Kidney (tissue), 14 donors: Measurements from ENCODE around the gene H2BK1. TPM values are rescaled to one million over a fixed set of nuclear protein-coding genes. Genes with fewer than 3 reads are reported as not detected.

Experiments used
- DNase-seq, 5 donors: peaks; one replicate each; pipeline ENCODE4 v3.0.0-alpha.2; 2013 to 2020
- FAIRE-seq: peaks from 2 replicates; lab custom pipeline; 2012; peaks lifted over from hg19 to GRCh38; lab: Jason Lieb, UNC
- H3K27ac ChIP-seq, 2 donors: one replicate each; pipeline ENCODE4 v1.7.0; 2013; ENCODE audit warnings: low read depth in 2 of 2, low read length in 2 of 2, inconsistent platforms in 1 of 2
- H3K27me3 ChIP-seq: one replicate; pipeline ENCODE4 v1.7.1; 2013; ENCODE audit warnings: low read length, inconsistent platforms; ENCODE audit not compliant: control insufficient read depth, insufficient read depth
- H3K36me3 ChIP-seq, 3 donors: one replicate each; pipeline versions ENCODE4 v1.7.0 to v1.7.1; 2013; ENCODE audit warnings: low read length in 3 of 3, control low read depth in 1 of 3, inconsistent platforms in 1 of 3; ENCODE audit not compliant: insufficient read depth in 3 of 3, control insufficient read depth in 2 of 3
- H3K4me1 ChIP-seq, 3 donors: one replicate each; pipeline versions ENCODE4 v1.7.0 to v1.7.1; 2013; ENCODE audit warnings: low read length in 3 of 3, inconsistent platforms in 1 of 3, low read depth in 1 of 3; ENCODE audit not compliant: control insufficient read depth in 2 of 3, insufficient read depth in 2 of 3
- H3K4me3 ChIP-seq, 3 donors: one replicate each; pipeline versions ENCODE4 v1.7.0 to v1.8.1; 2013; ENCODE audit warnings: low read length in 3 of 3, control low read depth in 1 of 3, inconsistent platforms in 1 of 3
- H3K9ac ChIP-seq, 3 donors: one replicate each; pipeline versions ENCODE4 v1.7.0 to v1.7.1; 2013; ENCODE audit warnings: low read length in 3 of 3, control low read depth in 1 of 3, inconsistent platforms in 1 of 3
- H3K9me3 ChIP-seq, 3 donors: one replicate each; pipeline versions ENCODE4 v1.7.0 to v1.7.1; 2013; ENCODE audit warnings: low read length in 3 of 3, control low read depth in 1 of 3, inconsistent platforms in 1 of 3; ENCODE audit not compliant: control insufficient read depth in 2 of 3, insufficient read depth in 1 of 3
- CTCF ChIP-seq: IDR thresholded peaks from 3 replicates; pipeline ENCODE4 v1.5.1; 2012; ENCODE audit warnings: mild to moderate bottlenecking, moderate library complexity, borderline replicate concordance; ENCODE audit not compliant: insufficient read depth; ENCODE audit errors: extremely low read depth
- intact Hi-C: fragments of 100-400 bp; cut with DNase I; formaldehyde crosslinking; loops from one replicate; pipeline ENCODE4 v1.11.1; 2022
- polyA plus RNA-seq: library from polyadenylated mRNA; stranded (reverse); fragments of 350-450 nt; fragmentation: Illumina TruSeq; extraction: RNeasy Lipid Tissue Mini Kit (QIAGEN cat#74804); gene quantifications from one replicate; pipeline ENCODE4 v1.2.3, GENCODE V29; 2014; ENCODE audit warnings: low read depth, low replicate concordance; ENCODE audit not compliant: insufficient read depth
- total RNA-seq: library from RNA; stranded (reverse); fragmentation: NEBNext Ultra II Directional; extraction: Animal tissue kit (Norgen Biotek cat#: 25700); gene quantifications from one replicate; pipeline ENCODE4 v1.2.1, GENCODE V29; 2021
- donor health status: control.
- donor health status: control.
- donor health status: control.
- donor health status: control.
- donor health status: control.
- donor health status: DM: yes; HTN: yes; CAD: no.
- donor health status: Normal renal cell carcinoma (clear cell type).

The H2BK1 gene
- total and polyA plus RNA-seq, 2 donors from 2014 or later = not detected

DNA sequence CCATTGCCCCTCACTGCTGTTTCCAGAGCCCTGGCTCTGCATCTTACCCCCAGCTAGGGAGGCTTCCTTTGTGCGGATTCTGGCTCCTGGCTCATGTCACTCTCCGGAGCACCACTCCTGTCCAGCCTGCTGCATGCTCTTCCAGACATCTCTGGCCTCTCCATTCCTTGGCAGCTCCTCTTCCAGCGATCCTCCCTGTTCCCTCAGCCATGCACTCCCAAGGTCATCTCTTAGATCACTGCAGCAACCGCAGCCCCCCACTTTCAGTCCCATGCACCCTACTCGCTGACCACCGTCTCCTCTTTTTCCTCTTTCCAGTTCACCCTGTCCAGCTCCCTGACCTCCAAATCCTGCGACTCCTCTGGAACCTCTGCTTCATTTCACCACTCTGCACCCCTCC, 45.1 kb upstream of the H2BK1 start:
- H3K4me3 ChIP-seq = no peak overlapping the region
- H3K27ac ChIP-seq = no peak overlapping the region
- intact Hi-C loops = no loop called here
- H3K36me3 ChIP-seq = no peaks in the 10 kb centered on the region
- H3K9ac ChIP-seq = no peak overlapping the region
- TF ChIP-seq CTCF = no peak
- DNase-seq (peak in 1 of 5 donors; percentile 41), FAIRE-seq (no peak)
- H3K4me1 ChIP-seq = peaks cover 8 to 20% (median 8%) of the 10 kb centered on the region in 3 donors
- no peaks in the 10 kb centered on the region for H3K27me3 ChIP-seq
- H3K9me3 ChIP-seq = no peaks in the 10 kb centered on the region

DNA sequence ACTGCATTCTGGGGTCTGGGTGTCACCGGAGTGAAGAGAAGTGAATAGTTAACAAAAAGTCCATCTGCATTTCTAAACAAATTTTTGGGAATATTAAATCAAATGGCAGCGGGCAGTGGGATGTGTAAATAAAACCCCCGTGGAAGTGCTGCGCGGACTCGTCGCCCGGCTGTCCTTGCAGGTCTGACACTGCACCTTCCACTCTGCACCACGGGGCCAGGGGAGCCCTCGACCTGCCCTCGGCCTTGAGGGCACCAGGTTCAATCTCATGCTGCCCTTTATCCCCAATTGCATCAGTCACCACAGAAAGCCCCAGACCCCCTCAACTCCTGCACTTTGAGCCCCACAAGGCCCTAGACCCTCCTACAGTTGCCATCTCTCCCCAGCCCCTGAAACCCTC, 44.6 kb upstream of the H2BK1 start:
- H3K4me3 ChIP-seq = no peak overlapping the region
- H3K9me3 ChIP-seq = no peaks in the 10 kb centered on the region
- H3K36me3 ChIP-seq = no peaks in the 10 kb centered on the region
- H3K27ac ChIP-seq = no peak overlapping the region
- DNase-seq (peak in 1 of 5 donors; percentile 57), FAIRE-seq (no peak)
- no peak overlapping the region for H3K9ac ChIP-seq
- intact Hi-C loops = no loop called here
- no peak for TF ChIP-seq CTCF
- no peaks in the 10 kb centered on the region for H3K27me3 ChIP-seq
- peaks cover 10 to 24% (median 13%) of the 10 kb centered on the region in 3 donors for H3K4me1 ChIP-seq

- TF ChIP-seq CTCF = no peak
- DNase-seq (peak in 1 of 5 donors; percentile 63), FAIRE-seq (no peak)
- intact Hi-C loops = no loop called here
- no peak overlapping the region for H3K4me3 ChIP-seq
- no peaks in the 10 kb centered on the region for H3K9me3 ChIP-seq
- no peak overlapping the region for H3K27ac ChIP-seq
- no peaks in the 10 kb centered on the region for H3K27me3 ChIP-seq
- H3K9ac ChIP-seq = no peak overlapping the region
- peaks cover 10 to 28% (median 15%) of the 10 kb centered on the region in 3 donors for H3K4me1 ChIP-seq
- H3K36me3 ChIP-seq = no peaks in the 10 kb centered on the region
Observed at GRCh38 chr7:151254316-151254715, 44.0 kb upstream of the H2BK1 start.
